Measurements from ENCODE around the gene MYL5.
"Not testable (repeated sequence)": the region's sequence is repeated elsewhere in the genome, so short reads cannot be mapped to it uniquely, and the experiment has no call there.

MYL5 gene

DNA sequence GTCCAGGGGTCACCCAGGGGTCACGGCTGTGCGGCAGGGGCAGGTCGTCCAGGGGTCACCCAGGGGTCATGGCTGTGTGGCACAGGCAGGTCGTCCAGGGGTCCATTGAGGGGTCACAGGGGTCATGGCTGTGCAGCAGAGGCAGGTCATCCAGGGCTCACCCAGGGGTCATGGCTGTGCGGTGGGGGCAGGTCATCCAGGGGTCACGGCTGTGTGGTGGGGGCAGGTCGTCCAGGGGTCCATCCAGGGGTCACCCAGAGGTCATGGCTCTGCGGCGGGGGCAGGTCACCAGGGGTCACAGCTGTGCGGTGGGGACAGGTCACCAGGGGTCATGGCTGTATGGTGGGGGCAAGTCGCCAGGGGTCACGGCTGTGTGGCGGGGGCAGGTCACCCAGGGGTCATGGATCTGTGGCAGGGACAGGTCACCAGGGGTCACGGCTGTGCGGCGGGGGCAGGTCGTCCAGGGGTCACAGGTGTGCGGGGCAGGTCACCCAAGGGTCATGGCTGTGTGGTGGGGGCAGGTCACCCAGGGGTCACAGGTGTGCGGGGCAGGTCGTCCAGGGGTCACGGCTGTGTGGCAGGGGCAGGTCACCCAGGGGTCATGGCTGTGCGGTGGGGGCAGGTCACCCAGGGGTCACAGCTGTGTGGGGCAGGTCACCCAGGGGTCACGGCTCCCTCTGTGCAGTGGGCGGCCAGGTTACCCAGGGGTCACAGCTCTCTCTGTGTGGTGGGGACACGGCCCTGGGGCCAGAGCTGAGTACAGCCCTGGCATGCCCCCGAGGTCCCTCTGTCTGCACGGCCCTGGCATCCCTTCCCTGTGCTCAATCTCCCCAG is 16.3 kb upstream of the MYL5 start:
- no peak for FAIRE-seq

DNA sequence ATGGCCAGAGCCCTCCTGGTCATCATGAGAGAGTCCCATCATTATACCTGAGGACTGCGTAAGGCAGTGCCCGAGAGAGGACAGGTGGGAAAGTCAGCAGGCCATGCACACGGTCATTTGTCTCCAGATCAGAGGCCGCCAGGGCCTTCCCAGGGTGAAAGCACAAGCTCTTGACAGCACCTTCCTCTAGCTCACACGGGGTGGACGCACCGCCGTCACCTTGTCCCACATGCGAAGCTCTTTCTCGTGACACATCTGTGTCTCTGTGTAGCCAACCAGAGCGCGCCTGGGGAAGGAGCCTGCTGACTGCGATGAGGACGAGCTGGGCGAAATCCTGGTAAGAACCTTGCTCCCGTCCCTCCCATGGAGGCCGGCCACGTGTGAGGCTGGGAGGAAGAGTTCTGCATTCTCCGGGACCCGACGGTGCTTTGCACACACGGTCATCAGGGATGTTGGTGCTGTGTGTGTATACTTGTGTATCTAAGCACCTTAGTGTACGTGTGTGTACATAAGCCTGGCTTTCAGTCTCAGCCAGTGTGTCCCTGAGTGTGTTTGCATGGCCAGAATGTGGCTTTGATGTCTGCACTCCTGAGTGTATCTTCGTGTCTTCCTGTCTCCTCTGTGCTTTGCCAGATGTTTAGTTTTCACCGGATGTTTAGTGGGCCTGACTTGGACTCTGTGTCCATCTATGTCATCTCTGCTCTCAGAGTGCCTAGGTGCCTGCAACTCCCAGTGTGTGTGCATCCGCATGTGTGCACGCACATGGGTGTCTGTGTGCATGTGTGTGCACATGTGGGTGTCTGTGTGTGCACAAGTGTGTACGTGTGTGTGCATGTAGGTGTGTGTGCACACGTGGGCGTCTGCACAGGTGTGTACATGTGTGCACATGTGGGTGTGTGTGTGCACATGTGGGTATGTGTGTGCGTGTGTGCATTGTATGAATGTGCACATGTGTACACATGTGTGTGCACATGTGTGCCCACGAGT is 15.4 kb upstream of the MYL5 start:
- no peak for FAIRE-seq

DNA sequence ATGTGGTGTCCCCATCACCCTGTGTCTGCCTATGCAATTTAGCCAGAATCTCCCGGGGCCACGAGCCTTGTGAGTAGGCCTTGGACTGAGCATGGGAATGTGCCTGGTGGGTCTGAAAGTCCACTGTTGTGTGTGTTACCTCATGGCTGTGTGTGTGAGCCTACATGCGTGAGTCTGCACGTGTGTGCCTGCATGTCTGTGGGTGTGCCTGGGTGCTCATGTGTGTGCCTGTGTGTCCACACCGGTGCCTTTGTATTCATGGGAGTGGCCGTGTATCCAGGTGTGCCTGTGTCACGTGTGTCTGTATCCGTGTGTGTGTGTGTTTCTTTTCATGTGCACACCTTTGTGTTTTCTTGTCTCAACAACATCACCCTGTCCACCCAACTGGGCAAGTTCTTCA is 14.5 kb upstream of the MYL5 start:
- no peak for FAIRE-seq

DNA sequence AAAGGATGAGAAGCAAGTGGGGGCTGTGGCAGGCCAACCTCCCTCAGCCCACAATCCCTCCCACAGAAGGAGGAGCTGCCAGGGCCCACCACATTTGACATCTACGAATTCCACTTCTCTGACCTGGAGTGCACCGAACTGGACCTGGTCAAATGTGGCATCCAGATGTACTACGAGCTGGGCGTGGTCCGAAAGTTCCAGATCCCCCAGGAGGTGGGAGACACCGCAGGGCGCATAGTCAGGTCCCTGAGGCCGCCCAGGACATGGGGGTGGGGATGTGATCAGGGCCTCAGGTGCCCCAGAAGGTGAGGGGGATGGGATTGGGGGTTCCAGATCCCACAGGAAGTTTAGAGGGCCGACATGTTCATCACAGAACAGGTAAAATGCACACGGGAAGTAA is 13.9 kb upstream of the MYL5 start:
- no peak for FAIRE-seq

DNA sequence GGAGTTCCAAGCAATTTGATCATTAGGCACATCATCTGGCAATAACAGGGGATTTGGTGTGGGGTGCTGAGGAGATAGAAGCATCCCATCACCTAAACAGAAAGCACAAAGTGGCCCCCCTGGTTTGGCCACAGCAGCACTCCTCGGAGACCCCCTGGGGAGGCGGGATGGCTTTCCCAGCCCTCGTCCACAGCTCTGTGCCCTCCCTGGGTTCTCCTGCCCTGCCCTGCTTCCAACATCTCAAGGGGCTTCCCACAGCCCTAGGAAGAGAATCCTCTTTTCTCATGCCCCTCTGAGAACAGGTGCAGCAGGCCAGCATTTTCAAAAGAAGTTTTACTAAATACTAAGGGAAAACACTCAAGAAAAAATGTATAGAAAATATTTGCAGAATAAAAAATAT is 13.1 kb upstream of the MYL5 start:
- FAIRE-seq = no peak

DNA sequence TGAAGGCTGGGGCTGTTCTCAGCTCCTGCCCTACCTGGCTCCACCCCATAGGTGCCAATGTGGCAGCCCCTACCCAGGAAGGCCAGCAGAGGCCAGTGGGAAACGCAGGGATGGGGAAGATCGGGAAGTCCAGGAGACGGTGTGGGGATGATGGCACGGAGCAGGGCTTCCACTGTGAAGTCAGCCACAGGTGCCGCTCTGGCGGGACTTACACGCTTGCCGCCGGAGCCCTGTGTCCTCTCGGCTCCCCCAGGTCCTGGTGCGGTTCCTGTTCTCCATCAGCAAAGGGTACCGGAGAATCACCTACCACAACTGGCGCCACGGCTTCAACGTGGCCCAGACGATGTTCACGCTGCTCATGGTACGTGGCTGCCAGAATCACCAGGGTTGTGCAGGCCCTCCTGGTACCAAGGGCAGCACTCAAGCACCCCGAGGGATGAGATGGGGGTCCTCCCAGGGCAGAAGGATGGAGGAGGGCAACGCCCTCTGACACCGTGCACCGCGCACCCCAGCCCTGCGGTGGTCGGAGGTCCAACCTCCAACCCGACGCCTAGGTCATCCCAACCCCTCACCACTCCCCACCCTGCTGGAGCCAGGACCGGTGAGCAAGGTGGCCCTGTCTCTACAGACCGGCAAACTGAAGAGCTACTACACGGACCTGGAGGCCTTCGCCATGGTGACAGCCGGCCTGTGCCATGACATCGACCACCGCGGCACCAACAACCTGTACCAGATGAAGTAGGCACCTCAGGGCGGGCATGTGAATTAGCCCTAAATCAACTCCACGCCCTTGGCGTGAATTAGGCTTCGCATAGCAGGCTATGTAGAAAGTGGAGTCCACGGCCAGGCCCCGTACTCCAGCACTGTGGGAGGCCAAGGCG is 12.2 kb upstream of the MYL5 start:
- FAIRE-seq = no peak

DNA sequence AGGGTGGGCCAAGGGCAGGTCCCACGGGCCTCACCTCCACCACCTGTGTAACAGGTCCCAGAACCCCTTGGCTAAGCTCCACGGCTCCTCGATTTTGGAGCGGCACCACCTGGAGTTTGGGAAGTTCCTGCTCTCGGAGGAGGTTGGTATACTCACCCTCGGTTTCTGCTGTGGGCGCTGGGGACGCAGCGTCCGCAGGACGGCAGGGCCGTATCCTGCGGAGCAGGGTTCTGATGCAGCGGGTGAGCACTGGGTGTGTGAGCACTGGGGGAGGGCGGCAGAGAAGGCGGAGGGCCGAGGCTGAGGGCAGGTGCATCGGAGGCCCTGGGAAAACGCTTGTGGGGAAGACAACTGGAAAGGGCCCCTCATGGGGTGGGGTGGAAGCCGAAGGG is 11.3 kb upstream of the MYL5 start:
- FAIRE-seq = no peak

DNA sequence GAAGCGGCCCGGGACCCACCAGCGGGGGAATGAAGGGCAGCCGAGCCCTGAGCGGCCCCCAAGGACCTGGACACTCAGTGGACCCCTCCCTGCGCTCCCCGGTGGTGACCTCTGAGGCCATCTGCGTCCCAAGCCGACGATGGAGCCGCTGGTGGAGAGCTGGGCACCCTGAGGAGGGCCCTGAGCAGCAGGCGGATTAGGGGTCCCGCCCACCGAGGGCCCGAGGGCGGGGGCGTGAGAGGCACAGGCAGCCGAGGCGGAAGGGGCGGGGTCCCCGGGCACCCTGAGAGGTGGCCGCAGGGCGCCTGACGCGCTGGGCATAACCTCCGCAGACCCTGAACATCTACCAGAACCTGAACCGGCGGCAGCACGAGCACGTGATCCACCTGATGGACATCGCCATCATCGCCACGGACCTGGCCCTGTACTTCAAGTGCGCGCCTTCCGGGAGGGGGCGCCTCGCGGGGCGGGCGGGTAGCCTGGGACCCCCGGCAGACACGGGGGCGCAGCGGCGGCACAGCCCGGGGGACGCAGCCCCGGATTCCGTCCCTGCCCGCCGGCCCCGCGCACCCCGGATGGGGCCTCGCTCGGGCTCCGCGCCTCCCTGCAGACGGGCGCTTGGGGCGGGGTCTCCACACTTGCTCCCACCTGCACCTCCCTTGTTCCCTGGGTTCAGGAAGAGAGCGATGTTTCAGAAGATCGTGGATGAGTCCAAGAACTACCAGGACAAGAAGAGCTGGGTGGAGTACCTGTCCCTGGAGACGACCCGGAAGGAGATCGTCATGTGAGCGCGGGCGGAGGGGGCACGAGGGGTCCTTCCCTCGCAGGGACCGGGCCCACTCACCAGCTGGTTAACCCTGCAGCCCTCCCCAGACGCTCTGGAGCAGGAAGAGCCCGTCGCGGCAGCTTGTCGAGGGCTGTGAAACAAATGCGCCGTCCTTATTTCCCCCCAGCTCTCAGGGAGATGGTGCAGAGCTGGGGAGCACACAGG is 10.6 kb upstream of the MYL5 start:
- FAIRE-seq = no peak

DNA sequence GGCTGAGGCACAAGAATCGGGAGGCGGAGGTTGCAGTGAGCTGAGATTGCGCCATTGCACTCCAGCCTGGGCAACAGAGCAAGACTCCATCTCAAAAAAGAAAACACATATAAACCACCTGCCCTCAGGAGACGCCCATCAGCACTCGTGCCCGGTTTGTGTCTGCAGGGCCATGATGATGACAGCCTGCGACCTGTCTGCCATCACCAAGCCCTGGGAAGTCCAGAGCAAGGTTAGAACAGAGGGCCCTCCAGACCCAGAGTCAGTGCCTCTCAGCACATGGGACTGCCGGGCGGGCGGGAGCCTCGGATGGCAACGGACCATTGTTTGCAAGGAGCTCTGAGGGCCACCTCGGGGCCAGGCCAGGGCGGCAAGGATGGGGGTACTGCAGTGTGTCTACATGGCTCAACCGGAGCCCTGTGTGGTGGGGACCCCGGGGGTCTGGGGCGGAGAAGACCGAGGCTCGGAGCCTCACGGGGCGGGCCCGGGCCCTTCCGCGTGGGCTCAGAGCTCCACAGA is 9.6 kb upstream of the MYL5 start:
- no peak for FAIRE-seq

DNA sequence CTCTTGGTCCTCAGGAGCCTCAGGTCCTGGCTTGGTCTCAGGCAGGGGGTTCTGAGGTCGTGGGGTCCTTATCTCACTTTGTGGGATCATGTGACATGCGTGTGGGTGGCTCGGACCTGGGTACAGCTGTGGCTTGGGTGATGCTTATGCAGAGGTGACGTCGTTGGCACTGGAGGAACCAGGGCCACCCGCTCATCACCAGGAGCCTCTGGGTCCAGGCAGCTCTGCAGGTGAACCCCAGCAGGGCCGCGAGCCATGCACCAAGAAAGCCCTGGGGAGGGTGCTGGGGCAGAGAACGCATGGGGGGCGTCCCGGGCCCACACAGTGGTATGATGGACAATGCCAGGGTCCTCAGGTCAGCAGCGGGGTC is 9.0 kb upstream of the MYL5 start:
- FAIRE-seq = no peak

DNA sequence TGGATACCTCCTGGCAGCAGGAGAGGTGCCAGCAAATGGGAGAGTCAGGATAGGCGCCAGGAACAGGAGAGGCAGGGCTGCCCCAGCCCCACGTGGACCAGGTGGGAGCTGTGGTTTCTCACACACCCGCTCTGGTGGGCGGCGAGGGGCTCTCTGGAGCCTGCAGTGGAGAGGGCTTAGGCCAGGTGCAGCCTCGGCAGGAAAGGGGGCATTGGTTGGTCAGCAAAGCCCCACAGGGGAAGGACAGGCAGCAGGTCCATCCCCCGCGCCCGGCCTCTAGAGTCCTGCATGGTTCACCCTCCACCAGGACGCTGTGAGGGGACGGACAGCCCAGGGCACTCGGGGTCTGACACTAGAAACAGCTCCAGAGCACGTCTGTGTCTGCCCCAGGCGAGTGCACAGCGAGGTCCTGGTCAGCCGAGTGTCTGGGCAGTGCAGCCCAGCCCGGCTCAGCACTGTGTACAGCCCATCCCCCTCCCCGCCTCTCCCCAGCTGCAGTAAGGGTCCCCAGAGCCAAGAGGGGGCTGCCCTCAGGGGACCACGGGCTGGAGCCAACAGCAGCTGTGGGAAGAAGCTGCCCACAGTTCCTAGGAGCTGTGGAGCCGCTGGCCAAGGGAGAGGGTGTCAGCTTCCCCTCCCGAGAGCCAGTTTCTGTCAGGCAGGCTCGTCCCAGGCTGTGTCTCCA is 8.4 kb upstream of the MYL5 start:
- FAIRE-seq = no peak

DNA sequence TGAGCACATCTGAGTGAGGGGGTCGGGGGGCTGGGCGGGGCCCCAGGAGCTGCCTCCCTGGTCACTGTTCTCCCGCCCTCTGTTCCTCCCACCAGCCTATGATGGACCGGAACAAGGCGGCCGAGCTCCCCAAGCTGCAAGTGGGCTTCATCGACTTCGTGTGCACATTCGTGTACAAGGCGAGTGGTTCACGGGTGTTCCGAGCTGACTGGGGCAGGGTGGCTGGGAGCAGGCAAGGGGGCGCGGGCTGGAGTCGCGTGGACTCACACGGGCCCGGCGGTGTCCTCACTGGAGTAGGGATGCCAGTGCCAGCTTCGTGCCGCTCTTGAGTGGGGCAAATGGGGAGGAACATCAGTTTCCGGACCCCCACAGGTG is 7.9 kb upstream of the MYL5 start:
- no peak for FAIRE-seq

DNA sequence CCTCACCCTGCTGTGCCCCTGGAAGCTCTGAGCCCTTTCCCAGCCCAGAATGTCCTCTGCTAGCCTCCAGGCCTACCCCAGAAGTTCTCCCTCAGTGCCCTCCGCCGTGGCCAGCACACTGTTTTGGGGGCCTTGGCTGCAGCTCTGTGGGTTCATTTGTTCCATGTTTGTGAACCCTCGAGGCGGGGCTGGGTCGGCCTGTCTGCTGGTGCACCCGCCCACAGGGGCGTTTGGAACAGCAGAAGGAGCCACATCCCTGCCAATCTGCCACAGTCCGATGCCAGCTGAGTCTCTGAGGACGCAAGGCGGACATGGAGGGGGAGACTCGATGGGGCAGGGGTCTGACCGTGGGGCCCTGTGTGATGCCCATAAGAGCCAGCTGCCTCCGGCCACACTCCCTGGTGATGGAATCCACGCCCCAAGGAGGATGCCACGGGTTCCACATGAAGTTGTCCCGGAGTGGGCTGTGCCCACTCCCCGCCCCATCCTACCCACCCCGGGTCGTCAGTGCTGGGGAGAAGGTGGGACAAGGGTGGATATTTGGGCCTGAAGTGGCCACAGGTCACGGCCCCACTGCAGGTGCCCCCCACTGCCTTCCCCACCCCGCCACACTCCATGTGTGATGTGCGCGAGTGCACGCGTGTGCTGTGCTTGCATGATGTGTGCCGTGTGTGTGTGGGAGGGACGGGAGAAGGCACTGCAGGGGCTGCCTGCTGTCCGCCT is 7.4 kb upstream of the MYL5 start:
- no peak for FAIRE-seq

DNA sequence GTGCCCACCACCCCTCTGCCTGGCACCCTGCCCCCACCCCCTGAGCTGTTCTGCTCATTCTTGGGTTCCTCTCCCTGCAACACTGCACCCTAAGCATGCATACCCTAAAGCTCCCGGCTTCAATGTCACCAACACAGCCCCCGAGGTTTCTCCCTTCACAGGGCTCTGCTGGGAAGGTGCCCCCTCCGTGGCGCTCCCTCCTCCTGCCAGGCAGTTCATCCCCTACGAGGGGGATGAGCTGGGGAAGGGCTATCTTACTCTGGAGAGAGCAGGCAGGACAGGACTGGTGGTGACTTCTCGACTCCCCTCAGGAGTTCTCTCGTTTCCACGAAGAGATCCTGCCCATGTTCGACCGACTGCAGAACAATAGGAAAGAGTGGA is 6.8 kb upstream of the MYL5 start:
- no peak for FAIRE-seq

DNA sequence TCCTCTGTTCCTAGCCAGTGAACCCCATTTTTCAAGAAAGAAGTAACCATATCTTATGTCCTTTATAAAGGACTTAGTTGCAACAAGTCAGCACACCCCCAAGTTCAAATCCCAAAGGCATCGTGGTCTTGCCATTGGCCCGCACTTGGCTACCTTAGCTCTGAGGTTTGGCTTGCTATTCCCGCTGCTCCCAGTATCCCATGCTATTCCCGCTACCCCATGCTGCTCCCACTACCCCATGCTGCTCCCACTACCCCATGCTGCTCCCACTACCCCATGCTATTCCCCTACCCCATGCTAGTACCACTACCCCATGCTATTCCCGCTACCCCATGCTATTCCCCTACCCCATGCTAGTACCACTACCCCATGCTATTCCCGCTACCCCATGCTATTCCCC is 6.1 kb upstream of the MYL5 start:
- not testable (repeated sequence) for FAIRE-seq

DNA sequence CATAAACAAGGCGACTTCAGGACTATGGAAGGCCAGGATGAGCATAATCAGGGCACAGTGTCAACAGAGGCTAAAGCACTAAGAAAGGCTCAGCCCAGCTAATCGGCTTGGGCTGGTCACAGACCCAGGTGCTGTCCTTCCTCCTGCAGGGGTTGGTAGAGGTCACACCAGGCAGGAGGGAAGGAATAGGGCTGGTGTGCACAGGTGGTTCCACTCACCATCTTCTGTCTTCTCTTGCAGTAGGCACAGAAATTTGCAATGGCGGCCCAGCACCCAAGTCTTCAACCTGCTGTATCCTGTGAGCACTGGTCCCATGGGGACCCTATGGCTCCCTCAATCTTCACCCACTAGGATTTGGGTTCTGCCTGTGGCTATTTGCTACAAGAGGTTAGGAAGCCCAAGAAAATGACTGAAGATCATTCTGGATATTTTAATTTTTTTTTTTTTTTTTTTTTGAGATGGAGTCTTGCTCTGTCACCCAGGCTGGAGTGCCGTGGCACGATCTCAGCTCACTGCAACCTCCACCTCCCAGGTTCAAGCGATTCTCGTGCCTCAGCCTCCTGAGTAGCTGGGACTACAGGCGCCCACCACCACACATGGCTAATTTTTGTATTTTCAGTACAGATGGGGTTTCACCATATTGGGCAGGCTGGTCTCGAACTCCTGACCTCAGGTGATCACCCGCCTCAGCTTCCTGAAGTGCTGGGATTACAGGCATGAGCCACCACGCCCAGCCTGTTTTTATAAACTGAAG is 4.4 kb upstream of the MYL5 start:
- not testable (repeated sequence) for FAIRE-seq

DNA sequence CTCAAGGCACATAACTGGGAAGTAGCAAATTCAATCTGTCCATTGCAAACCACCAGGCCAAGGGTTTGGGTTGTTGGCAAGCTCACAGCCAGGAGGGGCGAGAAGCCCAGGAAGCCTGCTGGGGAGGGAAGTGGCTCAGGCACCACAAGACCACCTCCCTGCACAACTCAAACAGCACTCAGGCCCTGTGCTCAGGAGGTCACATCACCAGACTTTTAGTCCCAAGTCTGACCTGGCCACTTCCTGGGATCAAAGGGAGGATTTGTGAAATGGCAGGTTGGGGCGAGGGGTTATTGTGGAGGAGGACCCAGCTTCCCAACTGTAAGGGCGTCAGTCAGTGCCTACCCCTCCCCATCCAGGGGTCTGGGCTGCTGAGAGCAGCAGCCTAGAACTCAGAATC is 2.6 kb upstream of the MYL5 start:
- FAIRE-seq = no peak

DNA sequence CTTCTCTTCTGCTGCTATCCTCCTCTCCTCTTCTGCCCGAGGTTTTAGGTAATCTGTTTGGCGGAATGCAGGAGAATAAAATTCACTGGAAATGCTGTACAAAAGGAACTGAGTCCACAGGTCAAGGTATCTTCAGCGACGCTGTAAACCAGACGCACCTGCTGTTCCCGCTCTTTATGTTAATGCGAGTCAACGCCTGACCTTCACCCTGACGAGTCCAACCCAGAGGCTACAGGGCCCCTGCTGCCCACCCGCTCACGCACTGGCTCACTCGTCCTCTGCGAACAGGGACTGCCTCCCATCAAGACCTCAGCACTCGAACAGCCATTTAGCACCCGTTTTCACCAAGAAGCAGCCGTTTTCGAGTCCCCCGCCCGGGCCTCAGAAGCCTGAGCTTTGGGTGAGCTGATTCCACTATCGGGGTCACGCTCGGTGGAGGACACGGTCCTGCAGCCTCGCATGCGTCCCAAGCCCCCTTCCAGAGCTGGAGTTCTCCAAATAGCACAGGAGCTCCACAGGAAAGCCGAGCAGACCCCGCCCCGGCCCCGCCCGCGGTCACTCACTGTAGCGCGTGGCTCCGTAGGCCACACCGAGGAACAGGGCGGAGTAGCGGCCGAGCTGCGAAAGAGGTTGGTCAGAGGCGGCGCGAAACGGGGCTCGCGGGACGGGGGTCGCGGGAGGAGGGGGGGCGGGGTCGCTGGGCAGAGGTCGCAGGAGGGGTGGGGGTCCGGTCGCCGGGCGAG is 822 bp upstream of the MYL5 start:
- FAIRE-seq = no peak

All from islet of Langerhans (tissue), 1 donor.